Lower leg skin (tissue), 3 donors: ENCODE data around the gene FGGY.

Source experiments
- POLR2A ChIP-seq, 2 donors: fragments of 450-650 bp; IDR thresholded peaks; one replicate each; pipeline ENCODE4 v1.6.1; 2016 to 2017; ENCODE audit warnings: antibody characterized with exemption in 2 of 2, mild to moderate bottlenecking in 1 of 2, moderate library complexity in 1 of 2
- TF ChIP-seq, protein P1 (sequence below), 3 donors: fragments of 450-650 bp; IDR thresholded peaks; one replicate each; pipeline ENCODE4 v1.5.1; 2016; ENCODE audit warnings: antibody characterized with exemption in 3 of 3, mild to moderate bottlenecking in 3 of 3, moderate library complexity in 2 of 3

DNA sequence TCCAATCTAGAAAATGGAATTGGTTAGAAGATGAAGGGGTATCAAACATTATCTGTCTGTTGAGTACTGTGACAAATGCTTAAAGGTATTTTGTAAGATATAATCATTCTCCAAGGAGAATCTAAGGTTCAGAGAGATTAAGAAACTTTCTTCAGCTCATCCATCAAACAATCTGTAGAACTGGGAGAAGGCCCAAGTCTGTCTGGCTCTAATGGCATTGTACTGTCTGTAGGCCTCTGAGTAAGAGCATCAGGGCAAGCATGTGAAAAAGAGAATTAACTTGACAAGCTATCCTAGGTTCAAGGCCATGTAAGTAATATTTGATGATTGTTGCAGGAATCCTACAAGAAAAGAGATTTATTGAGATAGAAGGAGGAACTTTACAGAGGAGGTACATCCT is 5.3 kb upstream of the FGGY start:
- TF ChIP-seq, protein P1, sequence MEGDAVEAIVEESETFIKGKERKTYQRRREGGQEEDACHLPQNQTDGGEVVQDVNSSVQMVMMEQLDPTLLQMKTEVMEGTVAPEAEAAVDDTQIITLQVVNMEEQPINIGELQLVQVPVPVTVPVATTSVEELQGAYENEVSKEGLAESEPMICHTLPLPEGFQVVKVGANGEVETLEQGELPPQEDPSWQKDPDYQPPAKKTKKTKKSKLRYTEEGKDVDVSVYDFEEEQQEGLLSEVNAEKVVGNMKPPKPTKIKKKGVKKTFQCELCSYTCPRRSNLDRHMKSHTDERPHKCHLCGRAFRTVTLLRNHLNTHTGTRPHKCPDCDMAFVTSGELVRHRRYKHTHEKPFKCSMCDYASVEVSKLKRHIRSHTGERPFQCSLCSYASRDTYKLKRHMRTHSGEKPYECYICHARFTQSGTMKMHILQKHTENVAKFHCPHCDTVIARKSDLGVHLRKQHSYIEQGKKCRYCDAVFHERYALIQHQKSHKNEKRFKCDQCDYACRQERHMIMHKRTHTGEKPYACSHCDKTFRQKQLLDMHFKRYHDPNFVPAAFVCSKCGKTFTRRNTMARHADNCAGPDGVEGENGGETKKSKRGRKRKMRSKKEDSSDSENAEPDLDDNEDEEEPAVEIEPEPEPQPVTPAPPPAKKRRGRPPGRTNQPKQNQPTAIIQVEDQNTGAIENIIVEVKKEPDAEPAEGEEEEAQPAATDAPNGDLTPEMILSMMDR (IDR thresholded peaks at IDR 0.05) = no peak
- TF ChIP-seq POLR2A (IDR thresholded peaks at IDR 0.05) = no peak
